Spleen (tissue), 7 donors: ENCODE results near the gene RFX2.

Experiments
- CTCF ChIP-seq, 11 experiments: fragments of 200-600 bp in 7 of 11; fragments of 450-650 bp in 4 of 11; sonication (generic) in 4 of 11; IDR thresholded peaks in 8 of 11; conservative IDR thresholded peaks in 3 of 11; 1 replicate in 7 of 11; 2 replicates in 4 of 11; pipeline versions ENCODE4 v1.4.0 to v1.8.0; 2016 to 2021; ENCODE audit warnings: antibody characterized with exemption in 11 of 11, inconsistent platforms in 4 of 11, mild to moderate bottlenecking in 1 of 11
- POLR2AphosphoS5 ChIP-seq, 3 donors: sonication (generic); formaldehyde crosslinking; IDR thresholded peaks; one replicate each; pipeline ENCODE4 v1.5.1; 2017; ENCODE audit warnings: antibody characterized with exemption in 3 of 3
- donor health status: DM: no; HTN: no; CAD: no; lungs with moderate emphysema.
- donor health status: DM: no; HTN: no; CAD: no.
- donor health status: DM: no; HTN: no; CAD: no.

GRCh38 chr19:5992756-5993155 lies 117.5 kb downstream of the RFX2 start:
- TF ChIP-seq POLR2AphosphoS5 (IDR thresholded peaks at IDR 0.05) (no peak), CTCF (IDR thresholded peaks at IDR 0.05 in 8 of 11, conservative IDR thresholded peaks at IDR 0.05 in 3 of 11) (no peak)
